ENCODE data around the gene ASF1A.

Gene ASF1A

GRCh38 chr6:118882314-118882905, 11.5 kb upstream of the ASF1A start:
- DNase-seq: no peak

GRCh38 chr6:118886641-118887040, 7.3 kb upstream of the ASF1A start:
- DNase-seq: no peak

- DNase-seq: no peak
These were observed 4.8 kb upstream of the ASF1A start for GRCh38 chr6:118889163-118889562.

GRCh38 chr6:118890997-118891790, 2.8 kb upstream of the ASF1A start:
- DNase-seq: no peak

GRCh38 chr6:118892355-118892991, 1.5 kb upstream of the ASF1A start:
- DNase-seq: no peak

GRCh38 chr6:118893064-118893806, 717 bp upstream of the ASF1A start:
- no peak for DNase-seq

GRCh38 chr6:118894425-118895260, 691 bp downstream of the ASF1A start:
- peak; percentile 73 to 79 for DNase-seq

- no peak for DNase-seq
These were observed 1.3 kb downstream of the ASF1A start for GRCh38 chr6:118895261-118895560.

- no peak for DNase-seq
These were observed 1.9 kb downstream of the ASF1A start for GRCh38 chr6:118895859-118896258.

- DNase-seq: no peak
These were observed 2.6 kb downstream of the ASF1A start for GRCh38 chr6:118896339-118897136.

- no peak for DNase-seq
These were observed 3.4 kb downstream of the ASF1A start for GRCh38 chr6:118897386-118897785.

GRCh38 chr6:118899948-118900347, 6.0 kb downstream of the ASF1A start:
- DNase-seq: no peak

GRCh38 chr6:118902726-118903125, 8.8 kb downstream of the ASF1A start:
- no peak for DNase-seq

- DNase-seq: no peak
These were observed 9.2 kb downstream of the ASF1A start for GRCh38 chr6:118903138-118903537.

GRCh38 chr6:118903691-118904090, 9.7 kb downstream of the ASF1A start:
- no peak for DNase-seq

- no peak for DNase-seq
These were observed 11.1 kb downstream of the ASF1A start for GRCh38 chr6:118905084-118905483.

GRCh38 chr6:118905851-118906250, 11.9 kb downstream of the ASF1A start:
- DNase-seq: no peak

- no peak for DNase-seq
These were observed 14.5 kb downstream of the ASF1A start for GRCh38 chr6:118908441-118908840.

- DNase-seq: no peak
These were observed 18.7 kb downstream of the ASF1A start for GRCh38 chr6:118912646-118913045.

GRCh38 chr6:118913161-118913560, 19.2 kb downstream of the ASF1A start:
- no peak for DNase-seq

GRCh38 chr6:118914598-118914997, 20.6 kb downstream of the ASF1A start:
- no peak for DNase-seq
